PC-3 (cell line): ENCODE measurements around the gene NEDD9.

Source experiments
- EZH2 ChIP-seq: fragments of 300-600 bp; sonication (generic); IDR thresholded peaks from one replicate; pipeline ENCODE4 v1.6.1; 2017; ENCODE audit warnings: antibody characterized with exemption, mild to moderate bottlenecking, low read length; ENCODE audit not compliant: unreplicated experiment
- TF ChIP-seq, protein P1 (sequence below): fragments of 300-600 bp; sonication (generic); conservative IDR thresholded peaks from 2 replicates; pipeline ENCODE4 v1.5.1; 2017; ENCODE audit warnings: antibody characterized with exemption, low read depth, mild to moderate bottlenecking, low read length

- TF ChIP-seq EZH2, result no peak
- TF ChIP-seq, protein P1, sequence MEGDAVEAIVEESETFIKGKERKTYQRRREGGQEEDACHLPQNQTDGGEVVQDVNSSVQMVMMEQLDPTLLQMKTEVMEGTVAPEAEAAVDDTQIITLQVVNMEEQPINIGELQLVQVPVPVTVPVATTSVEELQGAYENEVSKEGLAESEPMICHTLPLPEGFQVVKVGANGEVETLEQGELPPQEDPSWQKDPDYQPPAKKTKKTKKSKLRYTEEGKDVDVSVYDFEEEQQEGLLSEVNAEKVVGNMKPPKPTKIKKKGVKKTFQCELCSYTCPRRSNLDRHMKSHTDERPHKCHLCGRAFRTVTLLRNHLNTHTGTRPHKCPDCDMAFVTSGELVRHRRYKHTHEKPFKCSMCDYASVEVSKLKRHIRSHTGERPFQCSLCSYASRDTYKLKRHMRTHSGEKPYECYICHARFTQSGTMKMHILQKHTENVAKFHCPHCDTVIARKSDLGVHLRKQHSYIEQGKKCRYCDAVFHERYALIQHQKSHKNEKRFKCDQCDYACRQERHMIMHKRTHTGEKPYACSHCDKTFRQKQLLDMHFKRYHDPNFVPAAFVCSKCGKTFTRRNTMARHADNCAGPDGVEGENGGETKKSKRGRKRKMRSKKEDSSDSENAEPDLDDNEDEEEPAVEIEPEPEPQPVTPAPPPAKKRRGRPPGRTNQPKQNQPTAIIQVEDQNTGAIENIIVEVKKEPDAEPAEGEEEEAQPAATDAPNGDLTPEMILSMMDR, result no peak
These were observed 9.1 kb downstream of the NEDD9 start for GRCh38 chr6:11223286-11223864.
